ENCODE results near the gene NFATC1. TPM values are rescaled to one million over a fixed set of nuclear protein-coding genes. Genes with fewer than 3 reads are reported as not detected.

NFATC1 gene
- polyA plus RNA-seq, 3 donors, result 5.1 to 5.8 (median 5.7) TPM

DNA sequence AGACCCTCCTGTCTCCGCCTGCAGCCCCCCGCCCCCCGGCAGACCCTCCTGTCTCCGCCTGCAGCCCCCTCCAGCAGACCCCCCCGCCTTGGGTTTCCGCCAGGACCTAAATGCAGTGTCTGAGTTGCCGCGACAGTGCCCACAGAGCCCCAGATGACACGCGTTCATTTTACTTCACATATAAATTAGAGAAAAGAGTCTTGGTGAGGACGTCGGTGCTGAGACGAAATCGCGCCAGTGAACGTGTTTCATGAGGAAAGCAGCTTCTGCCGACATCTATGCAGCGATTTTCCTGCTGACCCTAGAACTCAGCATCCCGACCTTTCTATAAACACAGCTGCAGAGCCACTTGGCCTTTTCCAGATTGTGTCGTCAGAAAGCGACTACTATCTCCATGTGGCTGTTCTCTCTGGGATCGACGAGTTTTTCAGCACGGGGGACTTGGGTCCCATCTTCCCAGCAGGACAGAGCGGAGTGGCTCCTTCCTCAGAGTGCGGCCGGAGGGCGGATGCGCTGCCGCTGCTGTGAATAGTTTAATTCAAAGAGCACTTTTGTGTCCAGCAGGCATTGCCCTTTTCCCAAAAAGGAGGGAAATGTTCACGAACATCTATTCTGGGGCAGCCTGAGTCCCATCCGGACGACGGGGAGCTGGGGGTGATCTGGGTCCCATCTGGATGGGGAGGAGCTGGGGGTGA lies 136.7 kb downstream of the NFATC1 start:
- DNase-seq, result no peak

DNA sequence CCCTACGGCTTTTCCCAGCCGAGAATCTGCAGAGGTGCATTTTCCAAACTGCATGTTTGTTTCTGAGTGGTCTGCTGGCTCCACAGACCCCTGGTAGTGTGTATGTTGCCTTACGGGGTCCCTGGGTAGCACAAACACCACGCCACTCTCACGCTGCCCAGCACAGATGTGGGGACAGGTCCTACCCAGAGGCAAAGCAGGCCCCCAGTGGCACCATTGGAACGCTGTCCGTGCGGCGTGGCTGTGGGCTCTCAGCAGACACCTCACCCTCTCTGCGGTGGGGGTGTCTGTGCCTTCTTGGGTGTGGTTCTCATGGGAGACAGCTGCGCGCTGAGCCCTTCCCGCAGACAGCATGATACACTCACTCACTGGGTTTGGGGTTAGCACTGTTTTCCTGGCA lies 137.4 kb downstream of the NFATC1 start:
- no peak for DNase-seq

DNA sequence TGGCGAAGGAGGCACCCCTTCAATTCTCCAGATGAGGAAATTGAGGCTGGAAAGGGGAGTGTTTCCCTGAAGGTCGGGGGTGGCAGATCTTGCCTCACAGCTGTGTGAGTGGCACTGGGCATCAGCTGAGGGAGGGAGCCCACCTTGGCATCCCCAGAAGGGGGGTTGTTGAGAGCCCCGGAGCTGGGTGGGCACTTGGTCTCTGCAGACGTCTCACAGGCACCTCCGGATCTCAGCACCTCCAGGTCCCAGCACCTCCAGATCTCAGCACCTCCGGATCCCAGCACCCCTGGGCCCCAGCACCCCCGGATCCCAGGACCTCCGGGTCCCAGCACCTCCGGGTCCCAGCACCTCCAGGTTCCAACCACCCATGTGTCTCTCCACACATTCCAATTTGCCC lies 137.9 kb downstream of the NFATC1 start:
- DNase-seq, result no peak

DNA sequence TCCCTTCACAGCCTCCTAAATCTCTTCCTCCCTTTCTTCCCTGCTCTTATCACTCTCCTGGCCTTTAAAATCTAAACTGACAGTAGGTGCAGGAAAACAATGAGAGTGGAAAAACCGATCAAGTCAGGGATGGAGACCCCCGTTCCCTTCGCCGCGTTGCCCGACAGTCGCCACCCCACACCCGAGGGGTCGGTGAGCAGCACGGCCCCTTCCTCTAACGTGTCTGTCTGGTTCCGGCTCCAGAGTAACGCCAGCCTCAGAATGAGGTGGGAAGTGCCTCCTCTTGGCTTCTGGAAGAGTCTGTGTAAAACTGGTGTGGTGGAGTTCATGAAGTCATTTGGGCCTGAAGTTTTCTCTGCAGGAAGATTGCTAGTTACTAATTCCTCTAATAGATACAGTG lies 138.6 kb downstream of the NFATC1 start:
- DNase-seq, result no peak

DNA sequence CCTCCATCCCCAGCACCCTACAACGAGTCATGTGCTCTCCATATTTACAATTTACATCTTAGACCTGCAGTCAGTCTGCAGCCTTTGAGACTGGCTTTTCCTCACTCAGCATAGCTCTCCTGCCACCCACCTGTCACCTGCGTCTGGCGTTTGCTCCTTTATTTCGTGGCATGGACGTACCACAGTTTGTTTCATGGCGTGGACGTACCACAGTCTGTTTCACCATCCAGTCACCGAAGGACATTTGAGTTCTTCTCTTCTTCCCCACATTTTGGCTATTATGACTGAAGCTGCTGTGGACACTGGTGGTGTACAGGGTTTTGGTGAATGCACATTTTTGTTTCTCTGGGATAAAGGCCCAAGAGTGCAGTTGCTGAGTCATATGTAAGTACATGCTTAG lies 142.0 kb downstream of the NFATC1 start:
- DNase-seq, result no peak

DNA sequence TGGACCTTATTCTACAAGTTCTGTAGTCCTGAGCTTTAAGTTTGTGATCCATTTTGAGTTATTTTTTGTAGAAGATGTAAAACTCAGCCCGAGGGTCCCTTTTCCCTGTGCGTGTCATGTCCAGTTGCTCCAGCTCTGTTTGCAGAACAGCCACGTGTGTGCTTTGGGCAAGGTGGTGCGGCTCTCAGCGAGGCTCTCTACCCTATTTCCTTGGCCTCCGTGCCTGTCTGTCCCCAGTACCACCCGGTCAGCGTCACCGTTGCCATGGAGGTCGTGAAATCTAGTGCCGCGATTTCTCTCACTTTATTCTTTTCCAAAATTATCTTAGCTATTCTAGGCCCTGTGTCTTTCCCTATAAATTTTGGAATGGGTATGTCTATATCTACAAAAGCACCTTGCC lies 142.9 kb downstream of the NFATC1 start:
- DNase-seq, result no peak

DNA sequence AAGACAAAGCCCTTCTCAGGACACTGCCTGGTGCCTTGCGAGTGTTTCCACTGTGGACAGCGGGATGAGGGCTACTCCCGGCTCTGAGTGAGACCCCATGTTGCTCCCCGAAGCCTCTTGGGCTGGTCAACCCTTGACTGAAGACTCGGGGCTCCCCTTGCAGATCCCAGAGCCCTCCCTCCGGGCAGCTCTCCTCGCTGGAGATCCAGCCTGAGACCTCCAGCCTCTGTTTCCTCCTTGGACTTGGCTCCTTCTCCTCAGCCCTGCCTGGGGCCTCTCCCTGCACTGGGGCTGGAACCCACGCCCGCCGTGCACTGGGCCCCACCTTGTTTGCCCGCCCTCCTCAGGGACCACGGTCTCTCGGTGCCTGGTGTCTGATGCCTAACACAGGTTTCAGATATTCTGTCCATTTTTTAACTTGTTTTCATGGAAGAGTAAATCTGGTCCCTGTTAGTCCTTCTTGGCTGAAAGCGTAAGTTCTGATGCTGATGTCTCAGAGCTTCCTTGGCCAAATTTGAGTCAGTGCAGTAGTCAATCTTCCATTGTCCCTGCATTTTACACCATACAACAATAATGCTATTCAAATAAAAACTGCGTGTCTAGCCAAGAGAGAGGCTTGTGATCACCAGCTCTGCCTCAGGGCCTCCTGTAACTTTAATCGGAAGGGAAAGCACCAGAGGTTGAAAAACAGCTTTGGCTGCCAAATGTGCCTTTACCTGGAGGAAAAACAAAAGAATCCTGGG lies 144.6 kb downstream of the NFATC1 start:
- no peak for DNase-seq

DNA sequence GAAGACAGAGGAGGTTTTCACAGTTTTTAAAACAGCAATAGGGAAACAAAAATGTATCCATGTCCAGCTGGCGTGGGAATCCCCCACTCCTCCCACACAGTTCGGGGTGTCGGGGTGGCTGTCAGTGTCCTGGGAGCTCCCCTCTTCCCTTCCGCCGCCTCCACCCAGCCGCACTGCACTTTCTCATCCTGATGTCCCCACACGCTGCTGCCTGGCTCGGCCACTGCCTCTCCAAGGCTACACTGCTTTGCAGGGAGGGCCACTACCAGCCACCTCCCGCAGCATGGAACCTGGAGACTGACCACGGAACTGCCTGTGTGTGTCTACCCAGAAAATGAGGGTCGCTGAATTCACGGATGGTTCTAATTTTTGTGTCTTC lies 145.2 kb downstream of the NFATC1 start:
- no peak for DNase-seq

DNA sequence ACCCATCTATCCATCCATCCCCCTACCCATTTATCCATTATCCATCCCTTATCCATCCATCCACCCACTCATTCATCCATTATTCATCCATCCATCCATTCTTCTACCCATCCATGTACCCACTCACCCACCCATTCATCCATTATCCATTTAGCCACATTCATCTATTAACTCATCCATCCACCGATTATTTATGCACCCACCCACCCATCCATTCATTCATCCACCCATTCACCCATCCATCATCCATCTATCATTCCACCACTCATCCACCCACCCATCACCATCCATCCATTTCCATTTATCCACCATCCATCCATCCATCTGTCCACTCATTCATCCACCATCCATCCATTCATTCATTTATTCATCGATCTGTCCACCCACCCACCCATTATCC lies 146.5 kb downstream of the NFATC1 start:
- no peak for DNase-seq

DNA sequence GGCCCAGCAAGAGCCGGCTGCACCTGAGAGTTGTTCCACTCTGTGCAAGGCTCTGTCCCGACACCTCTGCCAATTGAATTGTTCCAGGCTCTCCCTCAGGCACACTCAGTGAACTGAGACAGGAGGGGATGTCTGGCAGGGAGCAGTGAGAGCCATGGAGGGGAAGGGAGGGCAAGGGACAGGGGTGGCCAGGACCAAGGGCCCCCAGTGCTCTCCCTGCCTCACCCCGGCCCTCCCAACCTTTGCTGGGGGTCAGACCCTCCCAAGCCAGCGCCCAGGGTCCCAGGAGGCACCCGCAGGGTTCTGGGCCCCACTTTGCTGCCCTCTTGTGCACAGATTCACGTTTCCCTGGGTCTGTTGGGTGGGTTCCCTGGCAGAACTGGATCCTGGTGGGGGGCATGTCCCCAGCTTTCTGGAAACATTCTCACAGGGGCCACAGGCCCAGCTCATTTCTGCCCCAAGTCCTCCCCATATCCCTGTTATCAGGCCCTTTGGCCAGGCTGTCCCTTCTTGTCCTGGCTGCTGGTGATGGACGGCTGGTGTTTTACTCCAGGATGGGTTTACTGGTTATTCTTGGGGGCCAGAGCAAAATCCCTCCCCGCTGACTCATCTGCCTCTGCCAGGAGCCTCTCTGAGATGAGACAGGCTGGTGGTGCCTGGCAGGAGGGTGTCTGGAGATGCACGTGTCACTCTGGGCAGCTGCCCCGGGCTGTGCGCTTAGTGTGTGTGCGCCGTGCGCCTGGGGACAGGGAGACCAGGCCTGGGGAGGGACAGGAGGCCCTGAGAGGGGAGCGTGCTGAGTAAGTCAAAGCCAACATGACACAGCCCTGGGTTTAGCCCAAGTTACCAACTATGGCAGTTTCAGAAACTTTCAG lies 147.4 kb downstream of the NFATC1 start:
- DNase-seq, result no peak

DNA sequence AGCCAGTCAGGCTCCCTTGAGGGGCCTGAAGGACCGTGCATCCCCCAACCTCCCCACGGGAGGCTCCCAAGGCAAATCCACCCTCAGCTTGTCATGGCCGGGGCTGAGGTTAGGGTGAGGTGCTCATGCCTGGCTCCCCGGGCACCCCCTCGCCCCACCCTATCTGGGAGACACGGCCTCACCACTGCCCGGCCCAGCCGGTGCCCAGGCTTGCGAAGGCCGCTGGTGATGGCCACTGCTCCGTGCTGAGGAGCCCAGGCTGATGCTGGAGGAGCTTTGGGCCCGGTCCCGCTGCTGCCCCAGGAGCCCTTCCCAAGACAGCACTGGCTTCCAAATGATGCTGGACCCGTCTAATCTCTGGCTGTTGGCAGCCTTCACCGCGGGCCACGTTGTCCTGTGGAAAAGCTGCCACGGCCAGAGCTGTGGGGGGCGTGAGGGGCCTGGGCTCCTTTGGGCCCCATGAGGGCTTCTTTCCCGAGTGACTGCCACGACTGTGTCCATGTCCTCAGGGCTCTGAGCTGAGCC lies 148.2 kb downstream of the NFATC1 start:
- no peak for DNase-seq

DNA sequence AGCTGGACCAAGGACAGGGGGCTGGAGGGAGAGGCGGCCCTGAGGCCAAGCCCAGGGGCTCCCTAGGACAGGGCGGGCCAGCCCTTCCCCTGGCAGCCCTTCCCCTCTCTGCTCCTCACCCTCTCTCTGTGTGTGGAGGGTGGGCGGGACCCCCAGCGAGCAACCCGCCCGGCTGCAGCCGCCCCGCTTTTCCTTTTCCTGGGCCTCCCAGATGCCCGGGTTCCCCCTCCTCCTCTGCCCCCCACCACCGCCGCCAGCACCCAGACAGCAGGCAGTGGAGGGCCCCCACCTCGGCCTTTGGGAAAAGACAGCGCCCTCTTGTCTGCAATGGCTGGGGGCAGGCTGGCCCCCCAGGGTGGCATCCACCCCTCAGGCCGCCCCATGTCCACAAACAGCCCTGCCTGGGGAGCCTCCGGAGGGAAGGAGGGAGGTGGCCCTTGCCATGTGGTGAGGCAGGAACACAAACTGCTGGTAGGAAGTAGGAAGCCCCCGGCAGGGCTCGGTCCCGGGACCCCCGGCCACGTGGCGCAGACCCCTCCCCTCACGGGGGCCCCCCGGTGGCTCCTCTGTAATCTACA lies 148.7 kb downstream of the NFATC1 start:
- DNase-seq, result no peak

DNA sequence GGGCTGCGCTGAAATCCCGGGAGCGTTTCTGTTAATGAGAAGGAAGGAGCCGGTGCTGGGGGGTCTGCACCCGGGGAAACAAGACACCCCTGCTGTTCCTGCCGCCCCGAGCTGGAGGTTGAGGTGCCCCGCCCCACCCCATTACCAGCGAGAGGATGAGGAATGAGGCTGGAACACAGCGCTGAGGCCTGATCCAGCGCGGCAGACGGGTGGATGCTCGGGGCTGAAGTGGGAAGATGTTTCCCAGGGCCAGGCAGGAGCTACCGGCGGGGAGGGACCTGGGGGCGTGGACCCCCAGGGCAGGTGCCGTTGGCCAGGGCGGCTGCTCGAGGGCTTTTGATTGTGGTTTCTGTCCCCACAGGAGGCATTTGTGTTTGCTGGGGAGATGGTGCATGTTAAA lies 149.5 kb downstream of the NFATC1 start:
- DNase-seq, result no peak

DNA sequence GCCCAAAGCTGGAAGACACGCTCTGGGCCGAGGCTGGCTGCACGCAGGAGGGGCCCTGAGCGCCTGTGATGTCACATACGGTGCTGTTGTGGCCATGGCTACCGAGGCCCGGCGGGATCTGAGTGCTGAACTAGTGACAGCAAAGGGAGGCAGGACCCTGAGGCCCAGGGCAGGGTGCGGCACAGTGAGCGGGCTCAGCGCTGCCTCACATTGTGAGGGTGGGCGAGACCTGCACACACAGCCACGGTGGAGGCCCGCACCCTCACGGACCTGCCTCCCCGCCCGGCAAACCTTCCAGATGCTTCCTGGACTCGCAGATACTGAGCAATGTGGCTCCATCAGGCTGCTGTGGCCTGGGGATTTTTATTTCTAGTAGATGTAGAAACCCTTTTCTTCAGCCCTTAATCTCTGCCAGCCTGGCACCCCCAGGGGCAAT lies 150.0 kb downstream of the NFATC1 start:
- DNase-seq, result no peak

DNA sequence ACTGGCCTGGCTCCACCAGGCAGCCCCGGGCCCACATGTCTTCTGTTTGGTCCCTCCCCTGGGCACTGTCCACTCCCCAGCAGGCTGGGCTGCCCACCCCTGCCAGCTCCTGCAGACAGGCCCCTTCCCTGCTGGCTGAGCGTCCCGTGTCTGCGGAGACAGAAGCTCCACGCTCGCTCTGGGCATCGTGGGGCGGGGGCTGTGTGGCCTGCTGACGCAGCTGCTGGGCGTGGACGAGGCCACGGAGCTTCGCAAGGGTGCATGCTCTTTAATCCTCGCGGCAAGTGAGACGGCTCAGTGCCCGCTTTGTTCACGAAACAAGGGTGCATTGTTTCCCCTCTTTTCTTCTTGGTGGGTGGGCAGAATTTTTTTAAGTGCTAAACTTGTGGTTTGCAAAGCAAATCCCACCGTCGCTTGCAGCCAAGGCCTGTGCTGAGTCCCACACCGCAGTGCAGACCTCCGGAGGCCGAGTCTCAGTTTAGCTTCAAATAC lies 151.1 kb downstream of the NFATC1 start:
- DNase-seq, result no peak

DNA sequence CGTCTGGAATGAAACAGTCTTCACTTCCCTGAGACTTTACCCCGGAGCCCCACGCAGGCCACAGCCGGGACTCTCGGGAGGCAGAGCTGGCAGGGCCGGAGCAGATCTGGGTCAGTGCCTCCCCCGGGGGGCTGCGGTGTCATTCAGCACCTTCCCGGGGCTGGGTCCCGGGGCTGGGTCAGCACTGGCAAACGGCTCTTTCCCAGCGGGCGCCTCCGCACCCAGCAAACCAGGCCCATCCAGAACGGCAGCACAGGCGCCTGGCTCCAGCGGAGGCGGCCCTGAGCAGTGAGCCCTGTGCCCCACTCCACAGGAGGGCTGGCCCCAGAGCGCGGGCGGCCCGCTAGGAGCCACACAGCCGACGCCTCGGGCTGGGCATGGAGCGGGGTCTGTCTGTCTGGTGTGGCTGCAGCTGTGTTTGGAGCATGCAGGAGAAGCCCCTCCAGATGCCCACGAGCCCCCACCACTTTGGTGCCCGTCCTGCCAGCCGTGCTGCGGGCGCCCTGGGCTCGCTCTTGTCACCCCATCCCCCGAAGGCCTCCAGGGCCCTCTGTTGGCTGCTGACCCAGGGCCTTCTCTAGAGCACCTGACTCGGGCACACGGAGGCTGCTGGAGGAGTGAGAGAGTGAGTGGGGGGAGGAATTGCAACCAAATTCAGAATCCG lies 151.8 kb downstream of the NFATC1 start:
- no peak for DNase-seq

DNA sequence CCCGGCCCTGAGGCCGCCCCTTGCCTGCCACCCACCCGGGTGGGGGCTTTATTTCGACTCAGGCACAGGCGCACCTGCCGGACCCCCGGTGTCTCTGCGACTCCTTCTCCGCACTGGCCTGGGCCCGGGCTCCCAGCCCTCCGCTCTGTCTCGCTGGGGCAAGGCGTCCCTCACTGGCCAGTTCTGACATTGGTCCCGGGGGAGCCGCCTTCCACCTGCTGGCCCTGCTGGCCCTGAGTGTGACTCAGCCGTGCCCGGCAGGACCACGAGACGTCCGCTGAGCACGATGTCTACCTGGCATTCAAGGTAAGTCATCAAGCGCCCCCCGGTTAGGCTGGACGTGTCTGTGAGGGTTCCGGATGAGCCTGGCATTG lies 152.3 kb downstream of the NFATC1 start:
- DNase-seq, result no peak

DNA sequence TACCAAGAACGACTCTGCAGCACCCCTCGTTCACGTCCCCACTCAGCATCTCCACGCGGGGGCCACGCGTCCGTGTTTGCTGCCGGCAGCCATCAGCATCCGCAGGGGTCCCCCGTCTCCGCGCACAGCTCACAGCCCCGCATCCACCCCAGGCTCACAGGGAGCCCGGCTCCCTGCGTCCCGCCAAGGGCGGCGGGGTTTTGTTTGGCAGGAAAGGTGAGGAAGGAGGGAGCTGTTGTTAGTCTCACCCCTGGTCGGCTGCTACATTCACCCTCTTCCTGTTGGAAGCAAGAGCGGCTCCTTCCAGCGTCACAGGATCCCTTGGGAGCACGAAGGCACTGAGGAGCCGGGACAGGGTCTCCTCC lies 152.9 kb downstream of the NFATC1 start:
- DNase-seq, result no peak

DNA sequence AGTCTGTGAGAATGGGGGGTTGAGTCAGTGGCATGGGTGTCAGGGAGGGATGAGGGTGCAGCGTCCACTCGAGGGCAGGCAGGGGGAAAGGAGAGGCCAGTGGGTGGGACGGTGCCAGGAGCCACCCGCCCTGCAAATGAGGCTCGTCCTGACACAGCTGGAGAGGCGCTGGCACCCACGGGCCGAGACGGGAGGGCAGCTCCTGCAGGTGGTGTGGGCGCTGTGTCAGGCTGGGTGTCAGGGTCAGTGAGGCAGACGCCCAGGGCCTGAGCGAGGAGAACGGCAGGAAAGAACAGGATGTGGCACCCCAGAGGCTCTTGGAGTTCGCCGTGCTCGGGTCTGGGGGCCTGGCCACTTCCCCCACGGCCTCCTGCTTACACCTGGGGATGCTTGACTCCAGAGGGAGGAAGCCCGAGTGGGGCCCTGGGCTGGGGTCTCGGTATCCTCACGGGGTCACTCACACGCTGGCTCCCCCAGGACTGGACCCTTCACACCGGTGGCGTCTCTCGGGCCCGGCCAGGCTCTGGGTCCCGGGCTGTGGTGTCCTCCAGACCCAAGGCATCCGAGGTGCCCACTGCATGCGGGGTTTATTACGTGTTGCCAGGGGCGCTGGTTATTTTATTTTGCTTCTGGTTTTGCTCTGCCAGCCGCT lies 153.4 kb downstream of the NFATC1 start:
- no peak for DNase-seq

DNA sequence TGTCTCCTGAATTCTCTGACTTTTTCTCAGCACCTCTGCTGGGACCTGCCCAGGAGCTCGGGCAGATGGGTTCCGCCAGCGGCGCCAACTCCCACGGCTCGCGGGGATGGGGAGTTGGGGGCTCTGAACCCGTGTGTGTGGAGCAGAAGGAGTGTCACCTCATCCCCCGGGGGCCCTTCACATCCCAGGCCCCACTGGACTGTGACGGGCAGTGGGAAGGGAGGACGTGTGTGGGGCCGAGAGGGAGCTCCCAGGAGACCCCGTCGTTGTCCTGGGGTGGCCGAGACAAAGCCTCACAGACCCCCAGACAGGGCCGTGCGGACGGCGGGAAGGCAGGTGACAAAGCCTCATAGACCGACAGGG lies 153.9 kb downstream of the NFATC1 start:
- DNase-seq, result no peak

DNA sequence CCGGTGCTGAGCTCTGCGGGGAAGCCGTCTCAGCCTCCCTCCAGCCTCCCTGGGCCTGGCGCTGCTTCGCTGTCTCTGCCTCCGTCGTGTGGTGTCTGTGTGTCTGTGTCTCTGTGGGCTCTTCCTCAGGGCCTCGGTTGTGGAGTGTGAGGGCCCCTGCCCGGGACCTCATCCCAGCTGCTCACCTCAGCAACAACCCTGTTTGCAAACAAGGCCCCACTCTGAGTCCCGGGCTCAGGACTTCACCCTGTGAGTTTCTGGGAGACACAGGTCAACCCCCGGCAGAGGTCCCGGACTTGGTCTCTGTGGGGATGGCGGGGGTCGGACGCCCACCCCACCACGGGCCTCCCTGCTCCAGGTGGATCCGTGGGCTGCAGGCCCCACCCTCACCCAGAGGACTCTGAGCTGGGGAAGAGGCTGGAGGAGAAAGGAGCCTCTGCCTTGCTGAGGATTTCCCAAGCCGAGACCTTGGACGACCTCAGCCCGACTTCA lies 156.5 kb downstream of the NFATC1 start:
- no peak for DNase-seq

All from renal pelvis (tissue), 4 donors.